ENCODE data around the gene FYB2. TPM values are rescaled to one million over a fixed set of nuclear protein-coding genes. Genes with fewer than 3 reads are reported as not detected.

FYB2 gene
- total RNA-seq, 1 experiment from 2014 or later: not detected

DNA sequence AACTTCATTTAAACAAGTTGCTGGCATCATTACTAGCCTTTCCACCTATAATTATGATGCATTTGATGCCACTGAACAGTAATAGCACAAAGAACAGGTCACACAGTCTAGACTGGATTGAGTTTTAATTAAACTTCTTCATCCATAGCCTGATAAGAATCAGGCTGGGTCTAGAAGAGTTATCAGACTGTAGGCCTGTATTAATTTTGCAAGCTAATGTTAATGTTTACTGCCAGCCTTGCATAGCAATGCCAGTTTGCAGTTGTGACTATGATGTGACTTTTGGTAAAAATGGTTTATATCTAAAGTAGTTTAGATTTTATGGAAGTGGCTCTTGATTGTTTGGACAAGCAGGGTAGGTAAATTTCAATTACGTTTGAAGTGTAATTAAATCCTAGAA, 106.1 kb downstream of the FYB2 start:
- no peak overlapping the region for H3K4me3 ChIP-seq
- peaks cover 17% of the 10 kb centered on the region for H3K4me1 ChIP-seq (replicated peaks; ENCODE audit: insufficient read depth)
- no peak overlapping the region for H2AFZ ChIP-seq
- TF ChIP-seq, protein P1, sequence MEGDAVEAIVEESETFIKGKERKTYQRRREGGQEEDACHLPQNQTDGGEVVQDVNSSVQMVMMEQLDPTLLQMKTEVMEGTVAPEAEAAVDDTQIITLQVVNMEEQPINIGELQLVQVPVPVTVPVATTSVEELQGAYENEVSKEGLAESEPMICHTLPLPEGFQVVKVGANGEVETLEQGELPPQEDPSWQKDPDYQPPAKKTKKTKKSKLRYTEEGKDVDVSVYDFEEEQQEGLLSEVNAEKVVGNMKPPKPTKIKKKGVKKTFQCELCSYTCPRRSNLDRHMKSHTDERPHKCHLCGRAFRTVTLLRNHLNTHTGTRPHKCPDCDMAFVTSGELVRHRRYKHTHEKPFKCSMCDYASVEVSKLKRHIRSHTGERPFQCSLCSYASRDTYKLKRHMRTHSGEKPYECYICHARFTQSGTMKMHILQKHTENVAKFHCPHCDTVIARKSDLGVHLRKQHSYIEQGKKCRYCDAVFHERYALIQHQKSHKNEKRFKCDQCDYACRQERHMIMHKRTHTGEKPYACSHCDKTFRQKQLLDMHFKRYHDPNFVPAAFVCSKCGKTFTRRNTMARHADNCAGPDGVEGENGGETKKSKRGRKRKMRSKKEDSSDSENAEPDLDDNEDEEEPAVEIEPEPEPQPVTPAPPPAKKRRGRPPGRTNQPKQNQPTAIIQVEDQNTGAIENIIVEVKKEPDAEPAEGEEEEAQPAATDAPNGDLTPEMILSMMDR (conservative IDR thresholded peaks at IDR 0.05): no peak
- TF ChIP-seq EZH2 (IDR thresholded peaks at IDR 0.05; ENCODE audit: low read depth): no peak
- no TSS peak for BruUV-seq (replicated peaks)
- no peaks in the 10 kb centered on the region for H3K9me3 ChIP-seq (ENCODE audit: insufficient read depth, low read depth)
- ChIA-PET POLR2A (ENCODE audit: unreplicated experiment) (no interaction called here), CTCF (no interaction called here)
- no peaks in the 10 kb centered on the region for H3K36me3 ChIP-seq (ENCODE audit: low read depth)
- intact Hi-C loops (cut with micrococcal nuclease; ENCODE audit: unreplicated experiment): loop anchor here (5.0 kb wide), 1 partner anchor 89 kb away; no protein-coding TSS in a partner anchor
- H3K9me2 ChIP-seq (ENCODE audit: insufficient read depth): no peaks in the 10 kb centered on the region
- H3K79me2 ChIP-seq (ENCODE audit: low read depth): no peaks in the 10 kb centered on the region
- H3K4me2 ChIP-seq: no peak overlapping the region
- H3K27me3 ChIP-seq (ENCODE audit: insufficient read depth, low read depth): no peaks in the 10 kb centered on the region
- 0 out of 2 replicates have a peak, but pooled peaks cover 14% of the 10 kb centered on the region for H3F3A ChIP-seq (ENCODE audit: insufficient read depth, low read depth)
- H3K27ac ChIP-seq: no peak overlapping the region
- no peaks in the 10 kb centered on the region for H4K20me1 ChIP-seq (ENCODE audit: insufficient read depth)
- no peak for DNase-seq

DNA sequence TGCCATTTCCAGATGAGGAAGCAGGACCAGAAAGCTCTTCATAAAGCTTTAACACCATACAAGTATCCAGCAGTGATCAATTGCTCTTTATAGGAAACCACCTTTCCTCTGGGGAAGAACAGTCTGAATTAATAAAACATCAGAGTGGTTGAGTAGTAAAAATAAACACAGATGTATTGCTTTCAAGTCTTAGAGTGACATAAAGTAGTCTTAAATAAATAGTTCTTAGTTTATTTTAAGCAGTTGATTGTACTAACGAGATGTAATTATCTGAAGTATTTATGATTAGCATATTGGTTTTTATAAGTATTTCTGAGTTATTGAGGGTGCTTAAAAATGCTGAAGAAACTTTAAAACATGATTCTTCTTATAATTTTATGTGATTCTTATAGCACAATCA, 107.1 kb downstream of the FYB2 start:
- BruUV-seq (replicated peaks): no TSS peak
- CTCF ChIA-PET: no interaction called here
- Histone ChIP-seq H3K36me3 (ENCODE audit: low read depth) (no peaks in the 10 kb centered on the region), H4K20me1 (ENCODE audit: insufficient read depth) (no peaks in the 10 kb centered on the region), H3K9me2 (ENCODE audit: insufficient read depth) (no peaks in the 10 kb centered on the region), H3K79me2 (ENCODE audit: low read depth) (no peaks in the 10 kb centered on the region), H3K27ac (no peak overlapping the region), H3K27me3 (ENCODE audit: insufficient read depth, low read depth) (no peaks in the 10 kb centered on the region), H3K4me2 (no peak overlapping the region), H3F3A (ENCODE audit: insufficient read depth, low read depth) (0 out of 2 replicates have a peak, but pooled peaks cover 17% of the 10 kb centered on the region), H3K9me3 (ENCODE audit: insufficient read depth, low read depth) (no peaks in the 10 kb centered on the region), H3K4me3 (no peak overlapping the region), H2AFZ (no peak overlapping the region), H3K4me1 (replicated peaks; ENCODE audit: insufficient read depth) (peaks cover 17% of the 10 kb centered on the region)
- POLR2A ChIA-PET (ENCODE audit: unreplicated experiment): no interaction called here
- TF ChIP-seq, protein P1 (conservative IDR thresholded peaks at IDR 0.05): no peak
- no peak for TF ChIP-seq EZH2 (IDR thresholded peaks at IDR 0.05; ENCODE audit: low read depth)
- intact Hi-C loops (cut with micrococcal nuclease; ENCODE audit: unreplicated experiment): loop anchor here (5.0 kb wide), 1 partner anchor 90 kb away; no protein-coding TSS in a partner anchor
- no peak for DNase-seq

- POLR2A ChIA-PET (ENCODE audit: unreplicated experiment): no interaction called here
- intact Hi-C loops (cut with micrococcal nuclease; ENCODE audit: unreplicated experiment): loop anchor here (2.0 to 5.0 kb wide), 2 partner anchors 92 to 1426 kb away; no protein-coding TSS in a partner anchor
- peak overlapping the region; percentile 42 for H3K4me2 ChIP-seq
Observed at GRCh38 chr1:56710646-56711045, 108.6 kb downstream of the FYB2 start.

More at GRCh38 chr1:56710646-56711045, 108.6 kb downstream of the FYB2 start:
- CTCF ChIA-PET: interaction anchor here (1.8 to 1.9 kb wide), 2 partner anchors 110 to 126 kb away, joined by 5 to 7 read pairs; no protein-coding TSS in a partner anchor
- Histone ChIP-seq H3K79me2 (ENCODE audit: low read depth) (no peaks in the 10 kb centered on the region), H3K27me3 (ENCODE audit: insufficient read depth, low read depth) (no peaks in the 10 kb centered on the region), H2AFZ (no peak overlapping the region), H3K27ac (peak overlapping the region; percentile 37), H3K9me2 (ENCODE audit: insufficient read depth) (no peaks in the 10 kb centered on the region), H3K36me3 (ENCODE audit: low read depth) (0 out of 2 replicates have a peak, but pooled peaks cover 8% of the 10 kb centered on the region), H3K9me3 (ENCODE audit: insufficient read depth, low read depth) (no peaks in the 10 kb centered on the region), H3K4me3 (no peak overlapping the region), H3K4me1 (replicated peaks; ENCODE audit: insufficient read depth) (peaks cover 17% of the 10 kb centered on the region), H4K20me1 (ENCODE audit: insufficient read depth) (no peaks in the 10 kb centered on the region), H3F3A (ENCODE audit: insufficient read depth, low read depth) (0 out of 2 replicates have a peak, but pooled peaks cover 17% of the 10 kb centered on the region)
- BruUV-seq (replicated peaks): no TSS peak
- TF ChIP-seq EZH2 (IDR thresholded peaks at IDR 0.05; ENCODE audit: low read depth): no peak
- TF ChIP-seq, protein P1 (conservative IDR thresholded peaks at IDR 0.05): no peak
- DNase-seq: peak in 1 of 2 experiments; percentile 84
